ENCODE measurements around the gene LRP1B.

Gene LRP1B

DNA sequence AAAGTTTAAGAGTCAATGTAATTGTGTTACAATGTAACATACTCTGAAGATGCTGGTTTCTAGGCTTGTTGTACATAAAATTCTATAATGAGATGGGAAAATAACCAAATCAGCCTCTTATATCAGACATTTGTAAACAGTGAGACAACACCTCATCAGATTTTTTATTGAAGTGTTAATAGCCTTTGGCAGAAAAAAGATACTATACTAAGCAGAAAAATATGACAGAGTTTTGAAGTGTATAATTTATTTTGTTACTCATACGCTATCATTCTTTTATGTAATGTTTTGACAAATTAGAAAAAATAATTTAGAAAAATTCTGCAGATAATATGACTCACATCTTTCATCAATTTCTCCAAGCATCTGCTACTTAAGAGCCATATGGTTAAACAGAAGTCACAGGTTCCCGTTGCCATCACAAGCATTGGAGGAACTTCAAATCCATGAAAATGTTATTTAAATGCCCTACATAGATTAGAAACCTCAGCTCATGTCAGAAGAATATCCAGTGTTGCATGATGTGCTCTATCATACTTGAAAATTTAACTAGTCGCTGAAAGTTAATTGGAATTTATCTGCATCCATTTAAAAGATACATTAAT, 535.4 kb downstream of the LRP1B start:
- TF ChIP-seq, protein P1, sequence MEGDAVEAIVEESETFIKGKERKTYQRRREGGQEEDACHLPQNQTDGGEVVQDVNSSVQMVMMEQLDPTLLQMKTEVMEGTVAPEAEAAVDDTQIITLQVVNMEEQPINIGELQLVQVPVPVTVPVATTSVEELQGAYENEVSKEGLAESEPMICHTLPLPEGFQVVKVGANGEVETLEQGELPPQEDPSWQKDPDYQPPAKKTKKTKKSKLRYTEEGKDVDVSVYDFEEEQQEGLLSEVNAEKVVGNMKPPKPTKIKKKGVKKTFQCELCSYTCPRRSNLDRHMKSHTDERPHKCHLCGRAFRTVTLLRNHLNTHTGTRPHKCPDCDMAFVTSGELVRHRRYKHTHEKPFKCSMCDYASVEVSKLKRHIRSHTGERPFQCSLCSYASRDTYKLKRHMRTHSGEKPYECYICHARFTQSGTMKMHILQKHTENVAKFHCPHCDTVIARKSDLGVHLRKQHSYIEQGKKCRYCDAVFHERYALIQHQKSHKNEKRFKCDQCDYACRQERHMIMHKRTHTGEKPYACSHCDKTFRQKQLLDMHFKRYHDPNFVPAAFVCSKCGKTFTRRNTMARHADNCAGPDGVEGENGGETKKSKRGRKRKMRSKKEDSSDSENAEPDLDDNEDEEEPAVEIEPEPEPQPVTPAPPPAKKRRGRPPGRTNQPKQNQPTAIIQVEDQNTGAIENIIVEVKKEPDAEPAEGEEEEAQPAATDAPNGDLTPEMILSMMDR (IDR thresholded peaks at IDR 0.05; ENCODE audit: low read depth, low read length, missing control alignments): no peak
- H3K4me3 ChIP-seq (ENCODE audit: low read depth, low read length): no peak overlapping the region
- DNase-seq (ENCODE audit: low read depth): no peak

DNA sequence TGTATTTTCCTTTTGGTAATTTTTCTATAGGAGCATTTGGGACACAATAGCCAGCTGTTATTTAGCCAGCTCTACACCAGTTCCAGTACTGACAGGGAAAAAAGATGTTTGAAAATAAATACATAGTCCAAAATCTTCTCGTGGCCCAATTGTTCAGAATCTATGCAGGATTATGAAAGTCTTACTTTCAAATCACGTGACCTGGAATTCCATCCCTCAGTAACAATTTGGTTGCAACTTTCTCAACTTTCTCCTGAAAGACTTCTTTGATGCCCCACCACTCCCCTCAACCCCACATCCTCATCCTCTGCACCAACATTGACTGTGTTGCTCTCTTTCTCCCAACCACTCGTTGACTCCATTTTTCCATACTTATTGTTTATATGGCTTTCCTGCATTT, 539.0 kb downstream of the LRP1B start:
- TF ChIP-seq, protein P1 (IDR thresholded peaks at IDR 0.05; ENCODE audit: low read depth, low read length, missing control alignments): no peak
- H3K4me3 ChIP-seq (ENCODE audit: low read depth, low read length): no peak overlapping the region
- DNase-seq (ENCODE audit: low read depth): no peak

DNA sequence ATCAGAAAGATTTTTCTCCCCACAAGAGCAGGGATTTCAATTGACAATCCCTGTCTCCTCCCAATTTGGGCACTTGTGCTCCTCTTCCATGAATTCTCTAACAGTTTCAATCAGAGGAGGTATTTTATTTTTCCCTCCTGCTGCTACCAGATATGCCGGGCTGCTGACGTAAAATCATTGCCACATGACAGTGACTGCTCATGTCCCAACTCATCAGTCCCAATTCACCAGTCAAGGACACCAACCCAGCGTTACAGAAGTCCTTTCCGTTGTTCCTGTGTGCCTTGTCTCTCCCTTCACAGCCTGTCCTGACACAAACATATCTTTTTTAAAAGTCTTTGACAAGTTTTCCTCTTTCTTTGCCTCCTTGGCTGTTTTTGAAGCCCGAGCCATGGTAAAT, 540.2 kb downstream of the LRP1B start:
- no peak overlapping the region for H3K4me3 ChIP-seq (ENCODE audit: low read depth, low read length)
- no peak for DNase-seq (ENCODE audit: low read depth)
- TF ChIP-seq, protein P1 (IDR thresholded peaks at IDR 0.05; ENCODE audit: low read depth, low read length, missing control alignments): no peak

DNA sequence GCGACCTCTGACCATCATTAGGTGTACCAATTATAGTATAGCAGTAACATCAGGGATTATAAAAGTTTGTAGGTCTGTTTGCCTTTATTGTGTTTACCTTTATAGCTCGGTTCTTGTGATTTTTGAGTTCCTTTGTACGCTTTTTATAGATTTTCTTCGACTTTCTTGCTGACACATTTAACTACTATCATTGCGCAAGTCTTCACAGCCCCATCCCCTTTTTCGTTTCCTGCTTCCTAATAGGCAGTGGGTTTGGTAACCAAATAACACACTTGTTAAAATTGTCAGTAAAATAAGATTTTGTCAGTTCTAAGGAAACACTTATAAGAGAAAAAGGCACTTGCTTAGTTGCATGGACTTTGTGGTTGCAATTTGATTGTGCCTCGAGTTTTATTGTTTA, 541.5 kb downstream of the LRP1B start:
- TF ChIP-seq, protein P1 (IDR thresholded peaks at IDR 0.05; ENCODE audit: low read depth, low read length, missing control alignments): no peak
- DNase-seq (ENCODE audit: low read depth): no peak
- no peak overlapping the region for H3K4me3 ChIP-seq (ENCODE audit: low read depth, low read length)

DNA sequence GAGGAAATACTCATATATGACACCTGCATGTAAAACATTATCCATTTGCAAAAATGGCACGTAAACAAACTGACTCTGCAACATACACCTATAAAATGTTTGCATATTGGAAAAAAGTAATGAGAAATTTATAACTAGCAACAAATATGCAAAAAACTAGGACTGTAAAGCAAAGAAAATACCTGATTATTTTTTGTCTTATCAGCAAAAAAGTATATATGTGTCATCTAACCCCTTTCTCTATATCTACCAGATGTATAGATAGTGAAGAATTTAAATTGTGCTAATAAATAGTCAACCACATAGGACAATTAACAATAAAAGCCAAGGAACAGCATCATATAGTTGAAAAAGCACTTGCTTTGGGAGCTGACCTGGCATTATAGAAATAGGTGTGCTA, 543.8 kb downstream of the LRP1B start:
- no peak overlapping the region for H3K4me3 ChIP-seq (ENCODE audit: low read depth, low read length)
- TF ChIP-seq, protein P1 (IDR thresholded peaks at IDR 0.05; ENCODE audit: low read depth, low read length, missing control alignments): no peak
- no peak for DNase-seq (ENCODE audit: low read depth)

DNA sequence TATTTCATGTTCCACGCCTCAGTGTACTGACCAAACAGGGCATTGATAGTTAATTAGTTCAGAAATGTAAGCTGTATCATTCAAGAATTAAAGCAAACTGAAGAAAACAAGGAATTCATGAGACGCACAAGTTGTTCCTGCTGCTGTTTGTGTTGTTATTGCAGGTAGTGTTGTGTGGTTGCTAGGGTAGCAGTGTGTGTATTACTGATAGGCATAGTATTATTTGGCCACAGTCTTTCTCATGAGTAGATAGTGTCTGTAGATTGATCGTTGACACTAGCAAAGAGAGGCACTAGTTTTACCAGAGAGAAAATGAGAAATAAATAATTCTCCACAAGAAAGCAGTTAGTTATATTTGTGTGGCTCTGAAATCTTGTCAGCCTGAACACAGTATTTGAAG, 548.6 kb downstream of the LRP1B start:
- TF ChIP-seq, protein P1 (IDR thresholded peaks at IDR 0.05; ENCODE audit: low read depth, low read length, missing control alignments): no peak
- H3K4me3 ChIP-seq (ENCODE audit: low read depth, low read length): no peak overlapping the region
- DNase-seq (ENCODE audit: low read depth): no peak

DNA sequence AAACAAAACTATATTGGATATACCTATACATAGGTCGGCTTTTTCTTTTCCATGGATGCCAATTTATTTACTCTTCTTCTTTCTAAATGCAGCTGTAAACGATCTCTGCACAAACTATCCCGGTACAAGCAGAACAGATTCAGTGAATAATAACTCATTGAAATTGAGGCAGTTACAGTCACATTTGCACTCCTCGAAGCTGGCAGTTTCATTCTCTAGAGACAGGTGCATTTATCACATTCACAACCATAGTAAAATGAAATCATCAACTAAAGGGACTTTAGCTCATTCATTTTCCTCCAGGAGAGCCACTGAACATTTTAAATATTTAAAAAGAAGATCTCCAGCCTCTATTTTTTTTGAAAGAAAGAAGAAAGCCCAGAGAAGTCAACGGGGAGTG, 551.7 kb downstream of the LRP1B start:
- DNase-seq (ENCODE audit: low read depth): no peak

More for the DNA sequence above, 551.7 kb downstream of the LRP1B start:
- TF ChIP-seq, protein P1 (IDR thresholded peaks at IDR 0.05; ENCODE audit: low read depth, low read length, missing control alignments): no peak
- H3K4me3 ChIP-seq (ENCODE audit: low read depth, low read length): no peak overlapping the region

All from GM12864 (cell line).